Natural killer cell treated with Interleukin-12 subunit alpha and Interleukin-12 subunit beta and Interleukin-15 and Interleukin-18, amount 100 ng/mL, for 72 hours (primary cell): Measurements from ENCODE around the gene PCSK6. TPM values are rescaled to one million over a fixed set of nuclear protein-coding genes. Genes with fewer than 3 reads are reported as not detected.
"Not testable (repeated sequence)": the region's sequence is repeated elsewhere in the genome, so short reads cannot be mapped to it uniquely, and the experiment has no call there.

Source experiments
- ATAC-seq, 2 donors: fragments of 150-1000 bp; cut with Tn5 transposase in 1 of 2; sonication (Bioruptor Pico), chemical (Tn5 transposase) in 1 of 2; 2 replicates each; pipeline ENCODE4 v1.10.0; 2021
- DNase-seq: peaks from one replicate; pipeline ENCODE4 v3.0.0; 2022; ENCODE audit warnings: low spot score
- H3K27ac Mint-ChIP-seq, 2 donors: 1 replicate in 1 of 2; 2 replicates in 1 of 2; pipeline ENCODE4 v1.8.0; 2022; ENCODE audit warnings: mixed read lengths in 2 of 2, mild to moderate bottlenecking in 1 of 2, moderate library complexity in 1 of 2
- H3K27me3 Mint-ChIP-seq, 2 donors: 1 replicate in 1 of 2; 2 replicates in 1 of 2; pipeline ENCODE4 v1.8.0; 2022; ENCODE audit warnings: mixed read lengths in 2 of 2
- H3K36me3 Mint-ChIP-seq: one replicate; pipeline ENCODE4 v1.8.0; 2022; ENCODE audit warnings: mixed read lengths
- H3K4me1 Mint-ChIP-seq, 2 donors: 1 replicate in 1 of 2; 2 replicates in 1 of 2; pipeline ENCODE4 v1.8.0; 2022; ENCODE audit warnings: low read depth in 2 of 2, mixed read lengths in 2 of 2, mild to moderate bottlenecking in 1 of 2
- H3K4me3 Mint-ChIP-seq: one replicate; pipeline ENCODE4 v1.8.0; 2022; ENCODE audit warnings: mixed read lengths
- H3K9me3 Mint-ChIP-seq: 2 replicates; pipeline ENCODE4 v1.8.0; 2022; ENCODE audit warnings: mixed read lengths
- total RNA-seq, 2 donors: library from RNA; stranded (reverse); gene quantifications; one replicate each; pipeline ENCODE4 v1.2.3, GENCODE V29; 2022

PCSK6 gene
- total RNA-seq, 2 donors from 2014 or later = 0.95 TPM; not detected in 1

DNA sequence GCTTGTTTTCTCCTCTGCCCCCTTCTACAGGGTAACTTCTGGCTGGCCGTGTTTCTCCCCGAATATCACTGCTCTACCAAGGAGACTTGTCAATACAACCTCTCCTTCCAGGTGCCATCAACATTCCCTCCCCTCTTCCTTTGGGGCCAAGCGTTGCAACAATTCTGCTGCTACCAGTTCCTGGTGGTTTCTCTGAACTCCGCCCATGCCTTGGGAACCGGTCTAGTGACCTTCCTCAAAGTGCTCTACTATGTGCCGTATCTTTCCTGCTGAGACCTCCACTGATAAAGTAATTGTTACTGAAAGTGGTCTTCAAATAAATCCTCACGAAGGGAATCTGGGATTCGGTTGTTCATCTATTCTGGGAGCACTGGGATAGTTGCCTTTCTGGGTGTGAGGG, 26.2 kb downstream of the PCSK6 start:
- DNase-seq (no peak), ATAC-seq (no peak)
- Mint-ChIP-seq H3K9me3 (no peaks in the 10 kb centered on the region), H3K27ac (no peak overlapping the region), H3K27me3 (peaks cover 30 to 49% of the 10 kb centered on the region in 2 donors), H3K4me1 (no peaks in the 10 kb centered on the region), H3K36me3 (no peaks in the 10 kb centered on the region), H3K4me3 (no peak overlapping the region)

DNA sequence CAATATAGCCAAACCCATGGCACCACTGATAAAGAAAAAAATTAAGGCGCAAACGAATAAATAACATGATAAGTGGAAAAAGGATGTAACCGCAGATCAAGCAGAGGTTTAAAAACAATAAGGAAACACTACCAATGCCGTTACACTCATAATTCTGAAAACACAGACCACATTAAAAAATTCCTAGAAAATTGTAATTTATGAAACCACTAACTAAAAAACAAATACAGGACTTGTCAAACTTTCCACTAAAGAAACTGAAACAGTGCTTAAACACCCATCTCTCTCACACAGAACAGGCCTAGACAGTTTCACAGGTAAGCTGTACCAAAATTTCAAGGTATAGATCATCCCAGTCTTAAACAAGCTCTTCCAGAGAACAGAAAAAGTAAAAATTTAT, 28.4 kb downstream of the PCSK6 start:
- Mint-ChIP-seq H3K36me3 (no peaks in the 10 kb centered on the region), H3K27ac (no peak overlapping the region), H3K27me3 (peaks cover 27 to 39% of the 10 kb centered on the region in 2 donors), H3K9me3 (no peaks in the 10 kb centered on the region), H3K4me1 (no peaks in the 10 kb centered on the region), H3K4me3 (no peak overlapping the region)
- no peak for ATAC-seq
- DNase-seq = no peak

DNA sequence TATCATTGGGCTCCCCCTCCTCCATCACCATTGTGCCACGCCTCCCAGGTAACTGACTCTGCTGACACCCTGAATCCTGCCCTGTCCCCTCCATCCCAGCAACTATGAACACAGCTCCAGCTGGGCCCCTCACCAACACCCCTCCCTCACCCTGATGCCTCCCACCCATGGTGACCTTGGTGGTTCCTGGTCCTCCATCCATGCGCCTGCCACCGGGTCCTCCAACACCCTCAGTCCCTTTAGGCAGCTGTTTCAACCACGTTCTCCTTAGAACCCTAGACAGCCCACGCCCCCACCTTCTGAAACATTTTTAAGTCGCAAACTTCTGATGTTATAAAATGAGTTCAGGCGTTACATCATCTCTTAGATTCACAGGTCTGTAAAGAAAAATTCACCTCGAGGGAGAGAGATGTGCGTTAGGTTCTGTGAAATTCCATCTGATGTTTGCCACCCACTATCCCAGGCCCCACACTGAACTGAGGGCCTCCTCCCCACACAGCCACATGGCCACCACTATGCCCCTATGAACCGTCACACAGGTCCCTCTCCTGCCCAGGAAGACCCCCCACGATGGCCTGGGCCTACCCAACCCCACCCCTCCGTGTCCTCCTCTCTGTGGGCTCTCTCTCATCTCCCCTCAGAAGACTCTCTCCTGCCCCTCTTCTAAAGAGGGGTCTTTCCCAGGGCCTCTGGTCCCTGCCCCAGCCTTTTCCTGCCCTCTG, 29.8 kb downstream of the PCSK6 start:
- Mint-ChIP-seq H3K4me3 (no peak overlapping the region), H3K27ac (no peak overlapping the region), H3K27me3 (peaks cover 26 to 34% of the 10 kb centered on the region in 2 donors), H3K4me1 (no peaks in the 10 kb centered on the region), H3K9me3 (no peaks in the 10 kb centered on the region), H3K36me3 (no peaks in the 10 kb centered on the region)
- ATAC-seq (no peak), DNase-seq (no peak)

DNA sequence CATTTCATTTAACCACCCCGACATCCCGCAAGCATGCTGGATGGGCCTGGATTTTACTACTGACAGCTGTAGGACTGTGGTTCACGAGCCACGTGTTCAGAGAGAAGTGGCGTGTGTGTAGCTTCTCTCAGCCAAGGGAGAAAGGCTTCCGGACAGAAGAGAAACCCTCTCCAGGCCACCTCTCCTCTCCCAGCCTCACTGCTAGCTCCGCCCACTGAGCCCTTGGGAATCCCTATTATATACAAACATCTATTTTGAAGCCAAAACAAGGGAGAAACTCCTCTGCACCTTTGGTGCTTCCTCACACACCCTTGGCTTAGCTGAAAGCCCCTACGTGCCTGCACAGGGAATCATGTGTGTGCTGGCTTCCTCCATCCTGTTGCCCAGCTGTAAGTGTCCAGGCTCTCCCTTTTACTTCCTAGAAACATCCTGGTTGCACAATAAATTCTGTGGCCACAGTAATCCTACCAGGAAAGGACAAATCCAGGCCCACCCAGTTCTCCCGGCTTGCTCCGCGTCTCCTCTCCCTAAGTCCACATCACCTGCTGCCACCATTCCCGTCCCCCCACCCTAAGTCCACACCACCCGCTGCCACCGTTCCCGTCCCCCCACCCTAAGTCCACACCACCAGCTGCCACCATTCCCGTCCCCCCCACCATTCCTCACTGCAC, 30.5 kb downstream of the PCSK6 start:
- no peaks in the 10 kb centered on the region for H3K4me1 Mint-ChIP-seq
- H3K4me3 Mint-ChIP-seq = no peak overlapping the region
- H3K27me3 Mint-ChIP-seq = peaks cover 26 to 34% of the 10 kb centered on the region in 2 donors
- H3K9me3 Mint-ChIP-seq = no peaks in the 10 kb centered on the region
- no peaks in the 10 kb centered on the region for H3K36me3 Mint-ChIP-seq
- DNase-seq (no peak), ATAC-seq (no peak)
- H3K27ac Mint-ChIP-seq = no peak overlapping the region

DNA sequence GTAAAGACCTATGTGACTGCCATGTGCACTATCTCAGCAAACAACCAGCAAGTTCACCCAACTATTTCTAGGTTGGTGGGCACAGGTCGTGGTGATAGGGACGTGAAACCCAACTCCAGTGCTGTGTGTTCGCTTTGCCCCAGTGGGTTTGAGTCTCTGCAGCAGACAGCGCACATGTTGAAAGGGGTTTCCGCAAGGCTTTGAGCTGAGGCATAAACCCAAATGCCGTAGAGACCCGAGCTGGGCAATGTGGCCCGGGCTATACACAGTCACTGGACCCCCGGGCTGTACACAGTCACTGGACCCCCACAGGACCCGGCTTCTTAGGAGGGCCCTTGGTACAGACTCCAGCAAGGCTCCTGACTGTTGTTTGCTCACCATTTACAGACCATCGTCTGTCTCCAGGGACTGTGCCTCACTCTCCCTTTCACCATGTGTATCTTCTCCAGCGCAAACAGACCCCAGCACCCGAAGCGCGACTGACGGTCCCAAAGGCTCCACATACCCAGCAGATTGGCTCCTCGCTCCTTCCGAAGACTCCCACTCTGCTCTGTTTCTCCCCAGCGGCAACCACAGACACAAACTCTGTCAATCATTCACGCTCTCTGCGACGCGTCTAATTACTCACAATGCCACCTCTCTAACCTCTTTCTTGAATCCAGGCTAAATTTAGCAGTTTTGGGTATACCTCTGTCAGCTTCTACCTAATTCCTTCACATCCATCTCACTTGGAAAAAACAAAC, 31.2 kb downstream of the PCSK6 start:
- H3K4me3 Mint-ChIP-seq = no peak overlapping the region
- DNase-seq = no peak
- H3K36me3 Mint-ChIP-seq = no peaks in the 10 kb centered on the region
- H3K9me3 Mint-ChIP-seq = no peaks in the 10 kb centered on the region
- no peak overlapping the region for H3K27ac Mint-ChIP-seq
- H3K4me1 Mint-ChIP-seq = no peaks in the 10 kb centered on the region
- peak in 1 of 2 donors; percentile 49 for ATAC-seq
- H3K27me3 Mint-ChIP-seq = peaks cover 22 to 28% of the 10 kb centered on the region in 2 donors

DNA sequence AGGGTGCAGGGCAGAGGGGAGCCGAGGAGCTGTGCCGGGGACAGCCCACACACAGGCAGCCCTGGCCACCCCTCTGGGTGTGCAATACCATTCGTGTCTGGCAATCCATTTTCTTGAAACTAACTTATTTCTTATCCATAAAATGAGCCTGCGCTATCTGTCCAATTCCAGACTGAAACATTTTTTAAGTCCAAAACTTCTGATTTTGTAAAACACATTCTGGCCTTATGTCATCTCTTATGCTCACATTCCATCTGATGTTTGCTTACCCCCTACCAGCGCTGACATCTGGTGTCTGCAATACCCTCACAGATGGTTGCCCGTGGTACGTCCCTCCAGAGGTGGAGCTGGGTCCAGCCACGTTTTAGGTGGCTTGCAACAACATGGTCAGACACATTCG, 31.8 kb downstream of the PCSK6 start:
- Mint-ChIP-seq H3K4me3 (no peak overlapping the region), H3K9me3 (no peaks in the 10 kb centered on the region), H3K4me1 (no peaks in the 10 kb centered on the region), H3K27me3 (peaks cover 20 to 26% of the 10 kb centered on the region in 2 donors), H3K27ac (no peak overlapping the region), H3K36me3 (no peaks in the 10 kb centered on the region)
- DNase-seq (no peak), ATAC-seq (no peak)

DNA sequence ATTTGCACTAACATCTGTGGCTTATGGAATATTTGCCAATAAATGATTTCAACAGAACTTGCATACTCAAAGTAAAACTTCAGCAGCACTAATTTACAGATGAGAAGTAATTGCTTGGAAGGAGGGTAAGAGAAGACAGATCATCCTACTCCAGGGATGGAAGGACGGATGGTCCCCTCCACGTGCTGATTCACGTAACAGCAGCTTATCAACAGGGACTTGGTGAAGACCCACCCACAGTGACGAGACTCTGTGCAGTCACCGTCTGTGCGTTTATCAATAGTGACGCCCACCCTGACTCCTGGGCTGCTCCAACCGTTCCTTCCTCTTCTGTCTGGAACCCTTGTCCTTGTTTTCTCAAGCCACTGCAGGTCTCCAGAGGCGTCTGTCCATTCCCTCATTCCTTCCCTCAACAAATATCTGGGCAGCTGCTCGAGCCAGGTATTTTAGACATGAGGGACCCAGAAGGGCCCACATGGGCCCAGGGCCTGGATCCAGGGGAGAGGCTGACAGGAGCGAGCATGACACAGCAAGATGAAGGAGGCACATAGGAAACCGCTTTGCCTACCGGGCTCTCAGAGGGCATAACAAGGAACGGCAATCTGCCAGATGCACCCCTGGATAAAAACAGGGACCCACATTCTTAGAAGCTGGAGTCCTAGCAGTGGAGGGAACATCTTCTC, 33.3 kb downstream of the PCSK6 start:
- H3K36me3 Mint-ChIP-seq = no peaks in the 10 kb centered on the region
- no peak overlapping the region for H3K27ac Mint-ChIP-seq
- DNase-seq (no peak), ATAC-seq (no peak)
- peaks cover 19 to 31% of the 10 kb centered on the region in 2 donors for H3K27me3 Mint-ChIP-seq
- H3K9me3 Mint-ChIP-seq = no peaks in the 10 kb centered on the region
- no peak overlapping the region for H3K4me3 Mint-ChIP-seq
- no peaks in the 10 kb centered on the region for H3K4me1 Mint-ChIP-seq

DNA sequence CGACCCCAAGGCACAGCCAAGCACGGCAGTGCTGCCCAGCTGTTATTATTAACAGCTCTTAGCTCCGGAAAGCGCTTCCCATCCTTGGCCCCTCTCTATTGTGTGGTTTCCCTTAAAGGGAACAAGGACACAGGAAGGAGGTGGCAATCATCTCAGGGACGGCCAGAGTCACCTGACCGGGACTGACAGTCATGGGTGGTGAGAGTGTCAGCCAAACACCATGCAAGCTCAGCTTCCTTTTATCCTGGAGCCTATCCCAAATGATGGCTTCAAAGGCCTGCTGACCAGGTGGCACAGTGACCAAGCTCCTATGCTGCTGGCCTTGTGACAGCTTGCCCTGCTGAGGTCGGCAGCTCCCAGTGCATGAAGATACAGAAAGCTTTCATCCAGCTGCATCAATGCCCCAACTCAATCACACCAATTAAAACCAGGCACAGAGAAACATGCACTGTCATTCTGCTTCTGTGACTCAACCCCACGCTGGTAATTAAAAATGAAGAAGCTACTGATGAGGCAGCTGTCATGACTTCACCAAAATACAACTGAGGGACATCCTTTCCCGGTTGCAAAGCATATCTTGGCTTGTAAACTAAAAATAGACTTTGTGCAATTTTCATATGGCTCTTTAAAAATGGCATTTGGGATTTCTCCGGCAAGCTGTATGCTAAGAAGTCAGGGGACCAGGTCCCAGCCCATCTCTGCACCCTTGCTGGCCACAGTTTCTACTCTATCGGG, 34.0 kb downstream of the PCSK6 start:
- H3K27ac Mint-ChIP-seq = no peak overlapping the region
- H3K27me3 Mint-ChIP-seq = peaks cover 15 to 26% of the 10 kb centered on the region in 2 donors
- no peaks in the 10 kb centered on the region for H3K36me3 Mint-ChIP-seq
- no peak overlapping the region for H3K4me3 Mint-ChIP-seq
- no peaks in the 10 kb centered on the region for H3K9me3 Mint-ChIP-seq
- DNase-seq (no peak), ATAC-seq (no peak)
- H3K4me1 Mint-ChIP-seq = no peaks in the 10 kb centered on the region

DNA sequence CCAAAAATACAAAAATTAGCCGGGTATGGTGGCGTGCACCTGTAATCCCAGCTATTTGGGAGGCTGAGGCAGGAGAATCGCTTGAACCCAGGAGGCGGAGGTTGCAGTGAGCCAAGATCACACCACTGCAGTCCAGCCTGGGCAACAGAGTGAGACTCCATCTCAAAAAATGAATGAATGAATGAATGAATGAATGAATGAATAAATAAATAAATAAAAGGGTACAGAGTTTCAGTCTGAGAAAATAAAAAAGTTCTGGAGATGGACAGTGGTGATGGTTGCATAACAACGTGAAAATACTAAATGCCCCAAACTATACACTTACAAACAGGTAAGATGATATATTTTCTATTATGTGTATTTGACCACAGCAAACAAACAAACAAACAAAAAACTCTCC, 34.7 kb downstream of the PCSK6 start:
- not testable (repeated sequence) for ATAC-seq, H3K27ac Mint-ChIP-seq, H3K36me3 Mint-ChIP-seq, DNase-seq, H3K9me3 Mint-ChIP-seq, H3K4me3 Mint-ChIP-seq, H3K4me1 Mint-ChIP-seq
- peaks cover 14 to 20% of the 10 kb centered on the region in 2 donors for H3K27me3 Mint-ChIP-seq

DNA sequence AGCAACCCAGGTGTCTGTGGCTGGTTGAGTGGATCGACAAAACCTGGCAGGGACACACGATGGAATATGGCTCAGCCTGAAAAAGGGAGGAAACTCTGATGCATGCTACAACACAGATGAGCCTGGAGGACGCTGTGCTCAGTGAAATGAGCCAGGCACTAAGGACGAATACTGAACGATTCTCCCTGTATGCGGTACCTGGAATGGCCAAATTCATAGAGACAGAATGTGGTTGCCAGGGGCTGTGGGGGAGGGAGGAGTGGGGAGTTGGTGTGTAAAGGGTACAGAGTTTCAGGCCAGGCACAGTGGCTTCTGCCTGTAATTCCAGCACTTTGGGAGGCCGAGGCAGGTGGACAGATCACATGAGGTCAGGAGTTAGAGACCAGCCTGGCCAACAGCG, 35.1 kb downstream of the PCSK6 start:
- Mint-ChIP-seq H3K27me3 (peaks cover 14 to 19% of the 10 kb centered on the region in 2 donors), H3K9me3 (no peaks in the 10 kb centered on the region)

DNA sequence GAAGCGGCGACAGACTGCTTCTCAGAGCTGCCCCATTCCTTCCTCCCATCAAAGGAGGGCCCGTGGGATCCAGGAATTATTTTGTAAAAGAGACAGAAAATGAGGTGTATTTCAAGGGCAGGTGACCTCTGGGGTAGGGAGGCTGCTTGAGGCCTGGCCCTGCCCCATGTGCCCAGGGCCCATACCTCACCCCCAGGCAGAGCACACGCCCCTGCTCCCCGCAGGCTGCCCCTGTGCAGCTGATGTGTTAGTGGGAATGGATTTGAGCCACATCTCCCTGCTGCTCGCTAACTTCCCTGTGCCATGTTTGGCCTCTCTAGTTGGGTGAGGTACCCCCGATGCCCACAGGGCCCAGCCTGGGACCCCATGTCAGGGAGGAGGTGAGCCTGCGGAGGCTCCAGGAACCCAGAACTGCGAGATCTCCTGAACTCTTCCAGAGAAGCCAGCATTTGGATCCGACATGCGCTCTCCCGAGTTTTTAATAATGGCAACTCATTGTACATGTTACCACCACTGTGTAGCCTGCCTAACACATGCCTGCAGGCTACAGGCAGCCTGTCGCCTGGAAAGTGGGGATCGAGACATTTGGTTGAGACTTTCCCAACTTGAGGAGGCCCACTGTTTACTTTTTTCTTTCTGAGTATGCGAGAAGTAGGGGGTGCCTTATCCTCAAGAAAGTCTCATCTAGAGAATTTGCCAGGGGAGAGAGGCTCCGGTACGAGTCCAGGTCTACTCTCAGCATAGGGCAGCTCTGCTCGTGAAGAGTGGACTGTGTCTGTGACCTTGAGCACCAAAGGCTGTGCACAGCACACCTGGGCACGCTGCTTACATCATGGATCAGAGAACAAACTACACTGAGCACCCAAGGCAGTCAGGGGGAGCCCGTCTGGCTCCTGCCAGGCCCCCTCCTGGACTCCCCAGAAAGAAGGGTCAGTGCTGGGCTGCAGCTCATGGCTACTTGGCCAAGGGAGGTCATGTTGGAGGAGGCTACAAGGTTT, 36.1 kb downstream of the PCSK6 start:
- Mint-ChIP-seq H3K4me1 (no peaks in the 10 kb centered on the region), H3K9me3 (no peaks in the 10 kb centered on the region), H3K4me3 (no peak overlapping the region), H3K27me3 (peaks cover 12 to 14% of the 10 kb centered on the region in 2 donors), H3K36me3 (no peaks in the 10 kb centered on the region), H3K27ac (no peak overlapping the region)
- ATAC-seq (no peak), DNase-seq (no peak)

More for the DNA sequence above, 35.1 kb downstream of the PCSK6 start:
- no peak overlapping the region for H3K27ac Mint-ChIP-seq
- H3K4me1 Mint-ChIP-seq = no peaks in the 10 kb centered on the region
- DNase-seq (no peak), ATAC-seq (no peak)
- no peaks in the 10 kb centered on the region for H3K36me3 Mint-ChIP-seq
- no peak overlapping the region for H3K4me3 Mint-ChIP-seq

DNA sequence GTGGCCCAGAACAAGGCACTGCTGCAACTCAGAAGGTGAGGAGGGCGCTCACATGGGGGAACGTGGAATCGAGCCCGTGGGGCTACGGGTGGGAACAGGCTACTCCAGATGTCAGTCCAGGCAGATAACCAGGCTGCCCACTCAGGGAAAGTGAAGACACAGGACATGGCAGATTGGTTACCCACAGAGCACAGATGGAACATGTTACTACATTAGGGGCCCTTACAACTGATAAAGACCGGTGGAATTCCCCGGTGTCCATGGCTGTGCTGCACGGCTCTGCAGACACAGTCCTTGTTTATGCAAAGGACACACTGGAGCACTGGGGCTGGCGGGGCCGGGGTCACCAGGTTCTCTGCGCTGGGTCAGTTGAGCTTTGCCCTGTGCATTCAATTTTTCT, 36.9 kb downstream of the PCSK6 start:
- H3K27ac Mint-ChIP-seq = no peak overlapping the region
- peaks cover 10 to 14% of the 10 kb centered on the region in 2 donors for H3K27me3 Mint-ChIP-seq
- no peak for ATAC-seq
- no peaks in the 10 kb centered on the region for H3K36me3 Mint-ChIP-seq
- H3K4me3 Mint-ChIP-seq = no peak overlapping the region
- no peaks in the 10 kb centered on the region for H3K9me3 Mint-ChIP-seq
- H3K4me1 Mint-ChIP-seq = no peaks in the 10 kb centered on the region
- no peak for DNase-seq
